Measurements from ENCODE around the gene ANKRD11.
"Not testable (repeated sequence)": the region's sequence is repeated elsewhere in the genome, so short reads cannot be mapped to it uniquely, and the experiment has no call there.

Gene ANKRD11

GRCh38 chr16:89450537-89450936, 39.8 kb downstream of the ANKRD11 start:
- DNase-seq (ENCODE audit: low read depth), result no peak

- no peak for DNase-seq (ENCODE audit: low read depth)
These were observed 40.5 kb downstream of the ANKRD11 start for GRCh38 chr16:89449726-89450335.

GRCh38 chr16:89448656-89449055, 41.7 kb downstream of the ANKRD11 start:
- DNase-seq (ENCODE audit: low read depth), result no peak

GRCh38 chr16:89446975-89447293, 43.4 kb downstream of the ANKRD11 start:
- no peak for DNase-seq (ENCODE audit: low read depth)

- DNase-seq (ENCODE audit: low read depth), result no peak
These were observed 44.0 kb downstream of the ANKRD11 start for GRCh38 chr16:89446136-89446974.

- DNase-seq (ENCODE audit: low read depth), result no peak
These were observed 45.2 kb downstream of the ANKRD11 start for GRCh38 chr16:89445166-89445565.

- no peak for DNase-seq (ENCODE audit: low read depth)
These were observed 45.6 kb downstream of the ANKRD11 start for GRCh38 chr16:89444728-89445127.

GRCh38 chr16:89444151-89444723, 46.1 kb downstream of the ANKRD11 start:
- no peak for DNase-seq (ENCODE audit: low read depth)

GRCh38 chr16:89443727-89444084, 46.7 kb downstream of the ANKRD11 start:
- DNase-seq (ENCODE audit: low read depth), result no peak

GRCh38 chr16:89442990-89443726, 47.2 kb downstream of the ANKRD11 start:
- peak; percentile 83 for DNase-seq (ENCODE audit: low read depth)

- DNase-seq (ENCODE audit: low read depth), result no peak
These were observed 47.8 kb downstream of the ANKRD11 start for GRCh38 chr16:89442588-89442987.

- no peak for DNase-seq (ENCODE audit: low read depth)
These were observed 50.7 kb downstream of the ANKRD11 start for GRCh38 chr16:89439659-89440058.

GRCh38 chr16:89437991-89438390, 52.4 kb downstream of the ANKRD11 start:
- DNase-seq (ENCODE audit: low read depth), result no peak

GRCh38 chr16:89437251-89437987, 52.9 kb downstream of the ANKRD11 start:
- no peak for DNase-seq (ENCODE audit: low read depth)

GRCh38 chr16:89436366-89436765, 54.0 kb downstream of the ANKRD11 start:
- no peak for DNase-seq (ENCODE audit: low read depth)

GRCh38 chr16:89435059-89435458, 55.3 kb downstream of the ANKRD11 start:
- not testable (repeated sequence) for DNase-seq (ENCODE audit: low read depth)

- DNase-seq (ENCODE audit: low read depth), result no peak
These were observed 55.9 kb downstream of the ANKRD11 start for GRCh38 chr16:89434490-89434889.

GRCh38 chr16:89433363-89433984, 56.9 kb downstream of the ANKRD11 start:
- DNase-seq (ENCODE audit: low read depth), result not testable (repeated sequence)

GRCh38 chr16:89431630-89432029, 58.7 kb downstream of the ANKRD11 start:
- DNase-seq (ENCODE audit: low read depth), result no peak

- DNase-seq (ENCODE audit: low read depth), result peak; percentile 85
These were observed 59.2 kb downstream of the ANKRD11 start for GRCh38 chr16:89431158-89431584.

GRCh38 chr16:89430436-89431157, 59.8 kb downstream of the ANKRD11 start:
- DNase-seq (ENCODE audit: low read depth), result no peak

Measured in amniotic epithelial cell (primary cell).